ENCODE data around the gene RAB23. TPM values are rescaled to one million over a fixed set of nuclear protein-coding genes. Genes with fewer than 3 reads are reported as not detected.

Gene RAB23
- total and polyA plus RNA-seq, 2 of the 8 experiments (the other 6 are each of a cell fraction or from before 2014, with no cell fraction given) = 6.5 to 17.2 TPM

- TF ChIP-seq KDM5A (IDR thresholded peaks at IDR 0.05; ENCODE audit: low read length) (no peak), POLR2AphosphoS5 (IDR thresholded peaks at IDR 0.05; ENCODE audit: low read depth, low read length) (peak; percentile 67; the same call in 1 of the 2 replicates), KDM4A (IDR thresholded peaks at IDR 0.05; ENCODE audit: low read depth, low read length, severe bottlenecking) (peak; percentile 67), CHD7 (IDR thresholded peaks at IDR 0.05; ENCODE audit: insufficient replicate concordance, low read length) (no peak), EGR1 (IDR thresholded peaks at IDR 0.05; ENCODE audit: borderline replicate concordance, low read depth, low read length) (no peak), BACH1 (IDR thresholded peaks at IDR 0.05; ENCODE audit: low read length) (no peak), ATF3 (IDR thresholded peaks at IDR 0.05; ENCODE audit: insufficient read depth, low read depth, low read length) (no peak), ASH2L (IDR thresholded peaks at IDR 0.05; ENCODE audit: low read length) (peak; percentile 97), RBBP5 (IDR thresholded peaks at IDR 0.05; ENCODE audit: borderline replicate concordance, low read depth, low read length) (peak; percentile 99; the same call in 1 of the 2 replicates), PHF8 (conservative IDR thresholded peaks at IDR 0.05; ENCODE audit: low read depth, low read length) (peak; percentile 86)
Observed at GRCh38 chr6:57221936-57222742, at the start of gene RAB23 (continued).
